Karpas-422 (cell line): ENCODE data around the gene TTC9. TPM values are rescaled to one million over a fixed set of nuclear protein-coding genes. Genes with fewer than 3 reads are reported as not detected.

ENCODE experiments used
- DNase-seq: peaks from one replicate; pipeline ENCODE4 v3.0.0-alpha.2; 2015
- H2AFZ ChIP-seq: fragments of 200-600 bp; sonication (generic); 2 replicates; pipeline ENCODE4 v1.6.1; 2014; ENCODE audit warnings: antibody characterized with exemption, low read length, mixed read lengths
- H3K27ac ChIP-seq: fragments of 200-600 bp; sonication (generic); 2 replicates; pipeline ENCODE4 v1.5.1; 2014; ENCODE audit warnings: mild to moderate bottlenecking, low read length, moderate library complexity
- H3K27me3 ChIP-seq: fragments of 200-600 bp; sonication (generic); 2 replicates; pipeline ENCODE4 v1.6.1; 2014; ENCODE audit warnings: low read length, mixed read lengths
- H3K36me3 ChIP-seq: fragments of 200-600 bp; sonication (generic); 2 replicates; pipeline ENCODE4 v1.6.1; 2014; ENCODE audit warnings: low read length, mixed read lengths; ENCODE audit not compliant: insufficient read depth
- H3K4me1 ChIP-seq: fragments of 200-600 bp; sonication (generic); 2 replicates; pipeline ENCODE4 v1.6.1; 2014; ENCODE audit warnings: mild to moderate bottlenecking, low read length, mixed read lengths
- H3K4me2 ChIP-seq: fragments of 200-600 bp; sonication (generic); 2 replicates; pipeline ENCODE4 v1.6.1; 2014; ENCODE audit warnings: low read length, low read depth, mild to moderate bottlenecking; ENCODE audit not compliant: poor library complexity, severe bottlenecking
- H3K4me3 ChIP-seq: fragments of 200-600 bp; sonication (generic); 2 replicates; pipeline ENCODE4 v1.5.1; 2014; ENCODE audit warnings: mild to moderate bottlenecking, antibody characterized with exemption, low read length, mixed read lengths
- H3K79me2 ChIP-seq: fragments of 200-600 bp; sonication (generic); 2 replicates; pipeline ENCODE4 v1.6.1; 2014; ENCODE audit warnings: mild to moderate bottlenecking, low read length, mixed read lengths
- H3K9ac ChIP-seq: fragments of 200-600 bp; sonication (generic); 2 replicates; pipeline ENCODE4 v1.6.0; 2014; ENCODE audit warnings: low read length
- H3K9me2 ChIP-seq: fragments of 200-600 bp; sonication (generic), shearing (Covaris generic); replicated peaks from 2 replicates; pipeline ENCODE4 v1.6.0; 2014; ENCODE audit warnings: mild to moderate bottlenecking, low read length, moderate library complexity; ENCODE audit not compliant: insufficient read depth
- H3K9me3 ChIP-seq: fragments of 300-700, 200-600 bp; sonication (generic); 2 replicates; pipeline ENCODE4 v1.6.1; 2014; ENCODE audit warnings: low read length, mixed read lengths
- H4K20me1 ChIP-seq: fragments of 200-600 bp; sonication (generic); 2 replicates; pipeline ENCODE4 v1.6.1; 2014; ENCODE audit warnings: mild to moderate bottlenecking, antibody characterized with exemption, low read length, low read depth; ENCODE audit not compliant: insufficient read depth
- total RNA-seq: library from RNA; depleted of rRNA; stranded (reverse); fragments of >200 nt; shearing (Covaris generic); gene quantifications from 2 replicates; pipeline ENCODE4 v1.2.3, GENCODE V29; 2014; ENCODE audit warnings: low replicate concordance

Gene TTC9
- total RNA-seq, 1 experiment from 2014 or later: 6.1 TPM

- Histone ChIP-seq H3K27ac (no peak overlapping the region), H3K4me3 (no peak overlapping the region), H2AFZ (no peak overlapping the region), H3K36me3 (no peaks in the 10 kb centered on the region), H3K9me3 (no peaks in the 10 kb centered on the region), H4K20me1 (no peaks in the 10 kb centered on the region), H3K9ac (no peak overlapping the region), H3K79me2 (no peaks in the 10 kb centered on the region), H3K9me2 (no peaks in the 10 kb centered on the region), H3K27me3 (no peaks in the 10 kb centered on the region), H3K4me2 (no peak overlapping the region), H3K4me1 (peaks cover 45% of the 10 kb centered on the region)
- DNase-seq: no peak
These were observed 20.4 kb downstream of the TTC9 start for GRCh38 chr14:70662080-70662479.

GRCh38 chr14:70662816-70663215, 21.1 kb downstream of the TTC9 start:
- no peak overlapping the region for H3K4me2 ChIP-seq
- H2AFZ ChIP-seq: no peak overlapping the region
- H3K4me3 ChIP-seq: no peak overlapping the region
- peaks cover 45% of the 10 kb centered on the region for H3K4me1 ChIP-seq
- H3K27ac ChIP-seq: no peak overlapping the region
- no peaks in the 10 kb centered on the region for H3K9me3 ChIP-seq
- H3K79me2 ChIP-seq: no peaks in the 10 kb centered on the region
- H3K9me2 ChIP-seq: no peaks in the 10 kb centered on the region
- H3K9ac ChIP-seq: no peak overlapping the region
- no peaks in the 10 kb centered on the region for H4K20me1 ChIP-seq
- H3K36me3 ChIP-seq: no peaks in the 10 kb centered on the region
- H3K27me3 ChIP-seq: no peaks in the 10 kb centered on the region
- DNase-seq: no peak

GRCh38 chr14:70663707-70664179, 22.0 kb downstream of the TTC9 start:
- no peak for DNase-seq

GRCh38 chr14:70664698-70665447, 23.2 kb downstream of the TTC9 start:
- H3K27me3 ChIP-seq: no peaks in the 10 kb centered on the region
- no peaks in the 10 kb centered on the region; the same call in 1 of the 2 replicates for H3K9me2 ChIP-seq
- no peaks in the 10 kb centered on the region for H3K79me2 ChIP-seq
- peak overlapping the region; percentile 23 for H3K9ac ChIP-seq
- H3K4me3 ChIP-seq: no peak overlapping the region
- H3K36me3 ChIP-seq: no peaks in the 10 kb centered on the region
- H3K9me3 ChIP-seq: no peaks in the 10 kb centered on the region
- H4K20me1 ChIP-seq: no peaks in the 10 kb centered on the region
- H3K4me2 ChIP-seq: peak overlapping the region; percentile 44
- peak overlapping the region; percentile 81 for H2AFZ ChIP-seq
- H3K27ac ChIP-seq: peak overlapping the region; percentile 43
- no peak for DNase-seq
- H3K4me1 ChIP-seq: peaks cover 38% of the 10 kb centered on the region

More at GRCh38 chr14:70663707-70664179, 22.0 kb downstream of the TTC9 start:
- no peaks in the 10 kb centered on the region; the same call in 1 of the 2 replicates for H3K9me2 ChIP-seq
- H3K9me3 ChIP-seq: no peaks in the 10 kb centered on the region
- no peak overlapping the region for H3K9ac ChIP-seq
- no peaks in the 10 kb centered on the region for H4K20me1 ChIP-seq
- no peaks in the 10 kb centered on the region for H3K36me3 ChIP-seq
- no peaks in the 10 kb centered on the region for H3K79me2 ChIP-seq
- no peak overlapping the region for H3K27ac ChIP-seq
- H3K4me1 ChIP-seq: peaks cover 37% of the 10 kb centered on the region
- no peaks in the 10 kb centered on the region for H3K27me3 ChIP-seq
- no peak overlapping the region for H2AFZ ChIP-seq
- no peak overlapping the region for H3K4me2 ChIP-seq
- no peak overlapping the region for H3K4me3 ChIP-seq

GRCh38 chr14:70665448-70666360, 24.0 kb downstream of the TTC9 start:
- no peaks in the 10 kb centered on the region for H3K9me3 ChIP-seq
- H3K4me3 ChIP-seq: no peak overlapping the region
- no peaks in the 10 kb centered on the region for H3K27me3 ChIP-seq
- peak overlapping the region; percentile 23 for H3K9ac ChIP-seq
- DNase-seq: peak; percentile 88
- peak overlapping the region; percentile 81 for H2AFZ ChIP-seq
- peaks cover 38% of the 10 kb centered on the region for H3K4me1 ChIP-seq
- H3K27ac ChIP-seq: peak overlapping the region; percentile 43
- peak overlapping the region; percentile 44 for H3K4me2 ChIP-seq
- H3K36me3 ChIP-seq: no peaks in the 10 kb centered on the region
- H3K9me2 ChIP-seq: no peaks in the 10 kb centered on the region; the same call in 1 of the 2 replicates
- no peaks in the 10 kb centered on the region for H4K20me1 ChIP-seq
- H3K79me2 ChIP-seq: no peaks in the 10 kb centered on the region

- no peak overlapping the region for H3K4me3 ChIP-seq
- no peak overlapping the region for H3K4me2 ChIP-seq
- no peak overlapping the region for H3K27ac ChIP-seq
- H3K9me3 ChIP-seq: no peaks in the 10 kb centered on the region
- peaks cover 34% of the 10 kb centered on the region for H3K4me1 ChIP-seq
- DNase-seq: no peak
- no peaks in the 10 kb centered on the region for H3K27me3 ChIP-seq
- no peaks in the 10 kb centered on the region; the same call in 1 of the 2 replicates for H3K9me2 ChIP-seq
- no peaks in the 10 kb centered on the region for H4K20me1 ChIP-seq
- H3K36me3 ChIP-seq: no peaks in the 10 kb centered on the region
- no peak overlapping the region for H3K9ac ChIP-seq
- no peaks in the 10 kb centered on the region for H3K79me2 ChIP-seq
- no peak overlapping the region; the same call in 1 of the 2 replicates for H2AFZ ChIP-seq
These were observed 24.6 kb downstream of the TTC9 start for GRCh38 chr14:70666361-70666686.

- Histone ChIP-seq H3K79me2 (no peaks in the 10 kb centered on the region), H3K36me3 (no peaks in the 10 kb centered on the region)
These were observed 29.4 kb downstream of the TTC9 start for GRCh38 chr14:70670992-70671651.

More at GRCh38 chr14:70670992-70671651, 29.4 kb downstream of the TTC9 start:
- no peaks in the 10 kb centered on the region; the same call in 1 of the 2 replicates for H3K9me2 ChIP-seq
- H3K9me3 ChIP-seq: no peaks in the 10 kb centered on the region
- peaks cover 9% of the 10 kb centered on the region for H3K4me1 ChIP-seq
- H2AFZ ChIP-seq: no peak overlapping the region
- no peak overlapping the region for H3K9ac ChIP-seq
- H3K27me3 ChIP-seq: no peaks in the 10 kb centered on the region
- no peaks in the 10 kb centered on the region for H4K20me1 ChIP-seq
- no peak for DNase-seq
- no peak overlapping the region for H3K4me3 ChIP-seq
- no peak overlapping the region for H3K27ac ChIP-seq
- no peak overlapping the region for H3K4me2 ChIP-seq
